SH-SY5Y (cell line): ENCODE results near the gene KIF2C.

ENCODE experiments used
- GATA2 ChIP-seq: IDR thresholded peaks from 2 replicates; pipeline ENCODE4 v1.6.1; 2011; ENCODE audit warnings: mild to moderate bottlenecking, low read depth, low read length
- GATA3 ChIP-seq: IDR thresholded peaks from 2 replicates; pipeline ENCODE4 v1.6.1; 2011; ENCODE audit warnings: low read depth, mild to moderate bottlenecking, low read length, moderate library complexity

DNA sequence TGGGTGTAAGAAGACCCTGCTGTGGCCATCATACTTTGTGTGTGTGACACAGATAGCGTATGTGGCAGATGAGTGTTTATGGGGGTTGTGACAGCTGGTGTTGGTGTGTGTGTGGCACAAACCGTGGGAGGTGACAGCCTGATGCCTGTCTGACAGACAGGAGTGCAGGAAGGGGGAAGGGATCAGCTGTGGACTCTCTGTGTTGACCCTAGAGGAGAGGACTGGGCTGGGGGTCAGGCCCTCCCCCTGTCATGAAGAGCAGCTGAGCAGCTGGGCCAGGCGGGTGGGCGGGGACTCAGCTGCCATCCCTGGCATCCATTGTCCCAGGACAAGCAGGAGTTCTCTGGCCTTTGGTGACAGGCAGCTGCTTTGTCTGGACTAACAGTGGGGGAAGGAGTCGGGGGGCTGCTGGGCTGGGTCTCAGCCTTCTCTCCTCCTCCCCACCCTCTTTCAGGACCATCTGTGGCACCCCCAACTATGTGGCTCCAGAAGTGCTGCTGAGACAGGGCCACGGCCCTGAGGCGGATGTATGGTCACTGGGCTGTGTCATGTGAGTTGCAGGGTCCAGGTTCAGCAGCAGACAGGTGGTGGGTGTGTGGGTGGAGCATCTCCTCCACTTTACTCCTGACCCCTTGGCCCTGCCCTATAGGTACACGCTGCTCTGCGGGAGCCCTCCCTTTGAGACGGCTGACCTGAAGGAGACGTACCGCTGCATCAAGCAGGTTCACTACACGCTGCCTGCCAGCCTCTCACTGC is 62.8 kb downstream of the KIF2C start:
- TF ChIP-seq GATA3 (no peak), GATA2 (no peak)
